GM12878 (cell line): ENCODE results near the gene SOAT2. TPM values are rescaled to one million over a fixed set of nuclear protein-coding genes. Genes with fewer than 3 reads are reported as not detected.

Source experiments
- ATAC-seq: fragments of 200-7000 bp; cut with Tn5 transposase; 3 replicates; pipeline ENCODE4 v1.9.1; 2020; ENCODE audit warnings: mild to moderate bottlenecking, moderate library complexity
- BruUV-seq: library from RNA; stranded (reverse); fragments of 400-500 nt; replicated peaks from 2 replicates; lab custom pipeline; 2021; lab: Mats Ljungman, UMichigan
- CTCF ChIA-PET: fragments of 300-600 bp; sonication (Branson Sonifier 250); formaldehyde crosslinking; extraction: SDS; loops from one replicate; lab custom pipeline; 2021; ENCODE audit warnings: inconsistent platforms; lab: Yijun Ruan, JAX
- POLR2A ChIA-PET: fragments of 350-600 bp; formaldehyde crosslinking; extraction: SDS; loops from one replicate; lab custom pipeline; 2021; ENCODE audit warnings: inconsistent platforms; lab: Charles Lee
- RAD21 ChIA-PET: fragments of 300-600 bp; sonication (Branson Sonifier 250); formaldehyde crosslinking; loops from one replicate; lab custom pipeline; 2023; ENCODE audit warnings: antibody characterized with exemption; ENCODE audit not compliant: unreplicated experiment; lab: Charles Lee
- SMC1A ChIA-PET: fragments of 300-600 bp; sonication (Branson Sonifier 250); formaldehyde crosslinking; loops from one replicate; lab custom pipeline; 2023; ENCODE audit not compliant: unreplicated experiment, uncharacterized antibody; lab: Charles Lee
- DNase-seq: peaks from one replicate; pipeline ENCODE4 v3.0.0-alpha.2; 2011; ENCODE audit warnings: low read depth, low spot score
- FAIRE-seq: peaks from 3 replicates; lab custom pipeline; 2011; peaks lifted over from hg19 to GRCh38; lab: Jason Lieb, UNC
- H2AFZ ChIP-seq: 2 replicates; pipeline ENCODE4 v1.6.0; 2011; ENCODE audit warnings: low read depth, low read length, control low read depth; ENCODE audit not compliant: control insufficient read depth
- H3K27ac ChIP-seq: 2 replicates; pipeline ENCODE4 v1.5.1; 2011; ENCODE audit warnings: control low read depth; ENCODE audit not compliant: control insufficient read depth, insufficient read depth
- H3K27me3 ChIP-seq, 2 experiments: replicated peaks in 1 of 2; 2 replicates each; pipeline versions ENCODE4 v1.6.0 to v1.6.1; 2011; ENCODE audit warnings: low read length in 1 of 2; ENCODE audit not compliant: control insufficient read depth in 2 of 2, insufficient read depth in 2 of 2
- H3K36me3 ChIP-seq, 2 experiments: 2 replicates each; pipeline ENCODE4 v1.5.1; 2011; ENCODE audit warnings: low read length in 1 of 2; ENCODE audit not compliant: control insufficient read depth in 2 of 2, insufficient read depth in 2 of 2
- H3K4me1 ChIP-seq: 2 replicates; pipeline ENCODE4 v1.6.1; 2011; ENCODE audit warnings: mild to moderate bottlenecking, low read length, moderate library complexity, mixed read lengths; ENCODE audit not compliant: control insufficient read depth, insufficient read depth
- H3K4me2 ChIP-seq: 2 replicates; pipeline ENCODE4 v1.6.0; 2011; ENCODE audit warnings: control low read depth; ENCODE audit not compliant: control insufficient read depth, insufficient read depth
- H3K4me3 ChIP-seq: fragments of 200-600 bp; sonication (generic); 2 replicates; pipeline ENCODE4 v1.5.1; 2016
- H3K79me2 ChIP-seq: 2 replicates; pipeline ENCODE4 v1.6.0; 2011; ENCODE audit warnings: low read length; ENCODE audit not compliant: control insufficient read depth, insufficient read depth
- H3K9ac ChIP-seq: 2 replicates; pipeline ENCODE4 v1.8.0; 2011; ENCODE audit warnings: low read length, control low read depth, mixed read lengths; ENCODE audit not compliant: control insufficient read depth, insufficient read depth
- H3K9me3 ChIP-seq: replicated peaks from 3 replicates; pipeline ENCODE4 v1.5.1; 2011; ENCODE audit warnings: mild to moderate bottlenecking, low read length; ENCODE audit not compliant: control insufficient read depth, insufficient read depth
- H4K20me1 ChIP-seq: 2 replicates; pipeline ENCODE4 v1.6.0; 2011; ENCODE audit not compliant: control insufficient read depth, insufficient read depth
- BHLHE40 ChIP-seq, 2 experiments: fragments of 450-650 bp in 1 of 2; IDR thresholded peaks; 2 replicates each; pipeline ENCODE4 v1.6.1; 2011 to 2017; ENCODE audit warnings: low read depth in 2 of 2, borderline replicate concordance in 1 of 2, improper control_type of control experiment in 1 of 2, low read length in 1 of 2, mild to moderate bottlenecking in 1 of 2
- CREM ChIP-seq: IDR thresholded peaks from 2 replicates; pipeline ENCODE4 v1.6.1; 2014; ENCODE audit warnings: antibody characterized with exemption, low read depth
- IKZF2 ChIP-seq, 2 experiments: fragments of 450-650 bp; IDR thresholded peaks; 2 replicates each; pipeline ENCODE4 v1.6.1; 2017; ENCODE audit warnings: mild to moderate bottlenecking in 2 of 2, moderate library complexity in 2 of 2
- JUNB ChIP-seq: IDR thresholded peaks from 2 replicates; pipeline ENCODE4 v1.6.1; 2016; ENCODE audit warnings: antibody characterized with exemption, mild to moderate bottlenecking
- MXI1 ChIP-seq: fragments of 150-350 bp; IDR thresholded peaks from 2 replicates; pipeline ENCODE4 v1.6.1; 2011; ENCODE audit warnings: low read depth, mild to moderate bottlenecking, inconsistent platforms, low read length, improper control_type of control experiment
- POLR2AphosphoS2 ChIP-seq: IDR thresholded peaks from 2 replicates; pipeline ENCODE4 v1.6.1; 2011; ENCODE audit warnings: low read depth, mild to moderate bottlenecking, low read length, improper control_type of control experiment, moderate library complexity
- RAD21 ChIP-seq: IDR thresholded peaks from 2 replicates; pipeline ENCODE4 v1.6.1; 2011; ENCODE audit warnings: mild to moderate bottlenecking, low read depth, low read length, moderate library complexity; ENCODE audit not compliant: insufficient read depth
- STAT3 ChIP-seq: IDR thresholded peaks from 2 replicates; pipeline ENCODE4 v1.6.1; 2011; ENCODE audit warnings: low read depth, low read length, improper control_type of control experiment
- TCF12 ChIP-seq: IDR thresholded peaks from 2 replicates; pipeline ENCODE4 v1.6.1; 2011; ENCODE audit warnings: low read depth, mild to moderate bottlenecking, low read length
- TCF3 ChIP-seq: IDR thresholded peaks from 2 replicates; pipeline ENCODE4 v1.6.1; 2012; ENCODE audit warnings: low read depth, mild to moderate bottlenecking, low read length, borderline replicate concordance; ENCODE audit not compliant: insufficient read depth
- ZNF207 ChIP-seq: fragments of 450-650 bp; IDR thresholded peaks from 2 replicates; pipeline ENCODE4 v1.6.1; 2014; ENCODE audit warnings: antibody characterized with exemption, mild to moderate bottlenecking, borderline replicate concordance
- ZNF24 ChIP-seq: fragments of 450-650 bp; IDR thresholded peaks from 2 replicates; pipeline ENCODE4 v1.6.1; 2017; ENCODE audit warnings: antibody characterized with exemption, mild to moderate bottlenecking
- WGBS: methylation state at CpG from one replicate; pipeline ENCODE4 v1.1.6; 2016; ENCODE audit warnings: low lambda C conversion rate; ENCODE audit not compliant: insufficient replicate concordance, insufficient coverage; ENCODE audit errors: missing lambda C conversion rate; 5-methylcytosine and 5-hydroxymethylcytosine counted together
- in situ Hi-C: fragments of 300-500 bp; cut with MboI; formaldehyde crosslinking; loops from 9 replicates; pipeline ENCODE4 v1.14.3; 2018; ENCODE audit warnings: mixed read lengths
- intact Hi-C: fragments of 100-400 bp; cut with micrococcal nuclease; formaldehyde crosslinking; loops from one replicate; pipeline ENCODE4 v1.14.2; 2022; ENCODE audit not compliant: unreplicated experiment
- polyA plus RNA-seq, 11 experiments: library from polyadenylated mRNA; depleted of rRNA in 4 of 11; unstranded in 6 of 11; stranded (reverse) in 5 of 11; fragments of >200 nt; fragmentation: Nextera tagmentation in 4 of 11; fragmentation: Illumina TruSeq in 1 of 11; extraction: Ambion mirVana in 4 of 11; extraction: Trizol in 1 of 11; gene quantifications; 1 replicate in 1 of 11; 2 replicates in 10 of 11; pipeline versions ENCODE4 v1.2.1 to v1.2.3, GENCODE V29; 2011 to 2016; ENCODE audit warnings: inconsistent platforms in 2 of 11, missing spikeins in 2 of 11, low read depth in 1 of 11
- total RNA-seq, 4 experiments: library from RNA; depleted of rRNA in 3 of 4; stranded (reverse); fragments of >200 nt in 3 of 4; fragmentation: Illumina TruSeq in 1 of 4; extraction: Trizol in 1 of 4; gene quantifications; 2 replicates each; pipeline versions ENCODE4 v1.2.1 to v1.2.3, GENCODE V29; 2013 to 2021
- TF ChIP-seq, protein P1 (sequence below): IDR thresholded peaks from 2 replicates; pipeline ENCODE4 v1.6.1; 2011; ENCODE audit warnings: borderline replicate concordance, low read depth, mild to moderate bottlenecking, moderate library complexity, low read length; ENCODE audit not compliant: insufficient read depth, poor library complexity, severe bottlenecking
- TF ChIP-seq, protein P2 (sequence below): fragments of 150-350 bp; IDR thresholded peaks from 2 replicates; pipeline ENCODE4 v1.6.1; 2016; ENCODE audit warnings: low read depth, low read length
- TF ChIP-seq, protein P3 (sequence below): fragments of 450-650 bp; formaldehyde crosslinking; IDR thresholded peaks from 2 replicates; pipeline ENCODE4 v1.4.0; 2020; ENCODE audit warnings: mild to moderate bottlenecking, moderate library complexity

Gene SOAT2
- total and polyA plus RNA-seq, 10 of the 15 experiments (the other 5 are each of a cell fraction or from before 2014, with no cell fraction given) = 0.08 to 1.7 (median 0.69) TPM

DNA sequence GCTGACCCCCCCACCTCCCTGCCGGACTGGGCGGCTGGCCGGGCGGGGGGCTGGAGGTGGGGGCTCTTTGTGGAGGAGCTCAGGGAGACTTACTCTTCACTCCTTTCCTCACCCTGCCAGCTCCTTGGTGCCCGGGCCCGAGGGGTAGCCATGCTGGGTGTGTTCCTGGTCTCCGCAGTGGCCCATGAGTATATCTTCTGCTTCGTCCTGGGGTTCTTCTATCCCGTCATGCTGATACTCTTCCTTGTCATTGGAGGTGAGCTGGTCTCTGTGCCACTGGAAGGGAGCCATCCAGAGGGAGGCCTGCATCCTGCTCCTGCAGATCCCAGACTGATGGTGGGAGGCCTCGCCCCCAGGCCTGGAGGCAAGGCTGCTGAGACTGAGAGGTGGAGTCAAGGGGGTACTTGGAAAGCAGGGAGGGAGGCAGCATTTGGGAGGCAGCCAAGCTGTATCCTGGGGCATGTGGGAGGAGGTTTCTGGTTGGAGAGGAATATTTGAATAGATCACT is 19.7 kb downstream of the SOAT2 start:
- BruUV-seq = no TSS peak
- FAIRE-seq (no peak), ATAC-seq (no peak), DNase-seq (no peak)
- POLR2A ChIA-PET = no interaction called here
- Histone ChIP-seq H3K9me3 (no peaks in the 10 kb centered on the region), H3K4me1 (no peaks in the 10 kb centered on the region), H3K27me3 (no peaks in the 10 kb centered on the region), H2AFZ (no peak overlapping the region), H3K27ac (no peak overlapping the region), H4K20me1 (no peaks in the 10 kb centered on the region), H3K9ac (no peak overlapping the region), H3K4me3 (no peak overlapping the region), H3K4me2 (no peak overlapping the region), H3K79me2 (no peaks in the 10 kb centered on the region), H3K36me3 (no peaks in the 10 kb centered on the region)
- SMC1A ChIA-PET = no interaction called here
- WGBS = 81% methylated on average over 6 of the region's 10 CpGs
- RAD21 ChIA-PET = no interaction called here
- intact Hi-C loops = no loop called here
- in situ Hi-C loops = no loop called here
- CTCF ChIA-PET = interaction anchor here (1.2 kb wide), 1 partner anchor 24 kb away, joined by 4 read pairs; no protein-coding TSS in a partner anchor
- TF ChIP-seq TCF3 (no peak), STAT3 (no peak), ZNF207 (no peak), TCF12 (no peak), JUNB (no peak), ZNF24 (no peak), POLR2AphosphoS2 (no peak), CREM (no peak), RAD21 (no peak), IKZF2 (IDR thresholded peaks at IDR 0.05) (no peak), MXI1 (no peak), BHLHE40 (IDR thresholded peaks at IDR 0.05; ENCODE audit: borderline replicate concordance in 1 of 2, low read depth in 2 of 2, low read length in 1 of 2) (no peak)
- TF ChIP-seq, protein P1, sequence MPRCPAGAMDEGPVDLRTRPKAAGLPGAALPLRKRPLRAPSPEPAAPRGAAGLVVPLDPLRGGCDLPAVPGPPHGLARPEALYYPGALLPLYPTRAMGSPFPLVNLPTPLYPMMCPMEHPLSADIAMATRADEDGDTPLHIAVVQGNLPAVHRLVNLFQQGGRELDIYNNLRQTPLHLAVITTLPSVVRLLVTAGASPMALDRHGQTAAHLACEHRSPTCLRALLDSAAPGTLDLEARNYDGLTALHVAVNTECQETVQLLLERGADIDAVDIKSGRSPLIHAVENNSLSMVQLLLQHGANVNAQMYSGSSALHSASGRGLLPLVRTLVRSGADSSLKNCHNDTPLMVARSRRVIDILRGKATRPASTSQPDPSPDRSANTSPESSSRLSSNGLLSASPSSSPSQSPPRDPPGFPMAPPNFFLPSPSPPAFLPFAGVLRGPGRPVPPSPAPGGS = no peak
- TF ChIP-seq, protein P2, sequence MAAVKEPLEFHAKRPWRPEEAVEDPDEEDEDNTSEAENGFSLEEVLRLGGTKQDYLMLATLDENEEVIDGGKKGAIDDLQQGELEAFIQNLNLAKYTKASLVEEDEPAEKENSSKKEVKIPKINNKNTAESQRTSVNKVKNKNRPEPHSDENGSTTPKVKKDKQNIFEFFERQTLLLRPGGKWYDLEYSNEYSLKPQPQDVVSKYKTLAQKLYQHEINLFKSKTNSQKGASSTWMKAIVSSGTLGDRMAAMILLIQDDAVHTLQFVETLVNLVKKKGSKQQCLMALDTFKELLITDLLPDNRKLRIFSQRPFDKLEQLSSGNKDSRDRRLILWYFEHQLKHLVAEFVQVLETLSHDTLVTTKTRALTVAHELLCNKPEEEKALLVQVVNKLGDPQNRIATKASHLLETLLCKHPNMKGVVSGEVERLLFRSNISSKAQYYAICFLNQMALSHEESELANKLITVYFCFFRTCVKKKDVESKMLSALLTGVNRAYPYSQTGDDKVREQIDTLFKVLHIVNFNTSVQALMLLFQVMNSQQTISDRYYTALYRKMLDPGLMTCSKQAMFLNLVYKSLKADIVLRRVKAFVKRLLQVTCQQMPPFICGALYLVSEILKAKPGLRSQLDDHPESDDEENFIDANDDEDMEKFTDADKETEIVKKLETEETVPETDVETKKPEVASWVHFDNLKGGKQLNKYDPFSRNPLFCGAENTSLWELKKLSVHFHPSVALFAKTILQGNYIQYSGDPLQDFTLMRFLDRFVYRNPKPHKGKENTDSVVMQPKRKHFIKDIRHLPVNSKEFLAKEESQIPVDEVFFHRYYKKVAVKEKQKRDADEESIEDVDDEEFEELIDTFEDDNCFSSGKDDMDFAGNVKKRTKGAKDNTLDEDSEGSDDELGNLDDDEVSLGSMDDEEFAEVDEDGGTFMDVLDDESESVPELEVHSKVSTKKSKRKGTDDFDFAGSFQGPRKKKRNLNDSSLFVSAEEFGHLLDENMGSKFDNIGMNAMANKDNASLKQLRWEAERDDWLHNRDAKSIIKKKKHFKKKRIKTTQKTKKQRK = no peak
- TF ChIP-seq, protein P3, sequence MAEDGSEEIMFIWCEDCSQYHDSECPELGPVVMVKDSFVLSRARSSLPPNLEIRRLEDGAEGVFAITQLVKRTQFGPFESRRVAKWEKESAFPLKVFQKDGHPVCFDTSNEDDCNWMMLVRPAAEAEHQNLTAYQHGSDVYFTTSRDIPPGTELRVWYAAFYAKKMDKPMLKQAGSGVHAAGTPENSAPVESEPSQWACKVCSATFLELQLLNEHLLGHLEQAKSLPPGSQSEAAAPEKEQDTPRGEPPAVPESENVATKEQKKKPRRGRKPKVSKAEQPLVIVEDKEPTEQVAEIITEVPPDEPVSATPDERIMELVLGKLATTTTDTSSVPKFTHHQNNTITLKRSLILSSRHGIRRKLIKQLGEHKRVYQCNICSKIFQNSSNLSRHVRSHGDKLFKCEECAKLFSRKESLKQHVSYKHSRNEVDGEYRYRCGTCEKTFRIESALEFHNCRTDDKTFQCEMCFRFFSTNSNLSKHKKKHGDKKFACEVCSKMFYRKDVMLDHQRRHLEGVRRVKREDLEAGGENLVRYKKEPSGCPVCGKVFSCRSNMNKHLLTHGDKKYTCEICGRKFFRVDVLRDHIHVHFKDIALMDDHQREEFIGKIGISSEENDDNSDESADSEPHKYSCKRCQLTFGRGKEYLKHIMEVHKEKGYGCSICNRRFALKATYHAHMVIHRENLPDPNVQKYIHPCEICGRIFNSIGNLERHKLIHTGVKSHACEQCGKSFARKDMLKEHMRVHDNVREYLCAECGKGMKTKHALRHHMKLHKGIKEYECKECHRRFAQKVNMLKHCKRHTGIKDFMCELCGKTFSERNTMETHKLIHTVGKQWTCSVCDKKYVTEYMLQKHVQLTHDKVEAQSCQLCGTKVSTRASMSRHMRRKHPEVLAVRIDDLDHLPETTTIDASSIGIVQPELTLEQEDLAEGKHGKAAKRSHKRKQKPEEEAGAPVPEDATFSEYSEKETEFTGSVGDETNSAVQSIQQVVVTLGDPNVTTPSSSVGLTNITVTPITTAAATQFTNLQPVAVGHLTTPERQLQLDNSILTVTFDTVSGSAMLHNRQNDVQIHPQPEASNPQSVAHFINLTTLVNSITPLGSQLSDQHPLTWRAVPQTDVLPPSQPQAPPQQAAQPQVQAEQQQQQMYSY (CRISPR knock-in tag) = no peak
